Stimulated activated CD4-positive, alpha-beta T cell treated with anti-CD3 and anti-CD28 coated beads, TNF-alpha, amount 100 ng/mL, for 1 hour (primary cell): Measurements from ENCODE around the gene PIK3CD.
"Not testable (repeated sequence)": the region's sequence is repeated elsewhere in the genome, so short reads cannot be mapped to it uniquely, and the experiment has no call there.

Source experiments
- DNase-seq, 3 donors: peaks; one replicate each; pipeline ENCODE4 v3.0.0-alpha.2; 2020; ENCODE audit warnings: low read depth in 3 of 3, low spot score in 1 of 3

Gene PIK3CD

GRCh38 chr1:9731561-9731960 is 80.0 kb downstream of the PIK3CD start:
- DNase-seq: no peak

- DNase-seq: no peak
These were observed 80.8 kb downstream of the PIK3CD start for GRCh38 chr1:9732123-9732971.

GRCh38 chr1:9733160-9733789 is 81.7 kb downstream of the PIK3CD start:
- no peak for DNase-seq

GRCh38 chr1:9735800-9736199 is 84.3 kb downstream of the PIK3CD start:
- no peak for DNase-seq

- DNase-seq: no peak
These were observed 84.7 kb downstream of the PIK3CD start for GRCh38 chr1:9736241-9736640.

GRCh38 chr1:9737057-9737456 is 85.5 kb downstream of the PIK3CD start:
- DNase-seq: no peak

GRCh38 chr1:9737671-9738070 is 86.1 kb downstream of the PIK3CD start:
- no peak for DNase-seq

- DNase-seq: no peak
These were observed 92.7 kb downstream of the PIK3CD start for GRCh38 chr1:9744106-9744799.

- DNase-seq: no peak
These were observed 94.7 kb downstream of the PIK3CD start for GRCh38 chr1:9746211-9746610.

- DNase-seq: no peak
These were observed 95.1 kb downstream of the PIK3CD start for GRCh38 chr1:9746651-9747050.

GRCh38 chr1:9748391-9748790 is 96.9 kb downstream of the PIK3CD start:
- not testable (repeated sequence) for DNase-seq

GRCh38 chr1:9749361-9749760 is 97.8 kb downstream of the PIK3CD start:
- DNase-seq: no peak

GRCh38 chr1:9751971-9752370 is 100.4 kb downstream of the PIK3CD start:
- no peak for DNase-seq

- no peak for DNase-seq
These were observed 101.6 kb downstream of the PIK3CD start for GRCh38 chr1:9753121-9753531.

GRCh38 chr1:9755441-9755995 is 104.0 kb downstream of the PIK3CD start:
- no peak for DNase-seq

GRCh38 chr1:9758559-9759121 is 107.1 kb downstream of the PIK3CD start:
- DNase-seq: no peak

GRCh38 chr1:9759939-9760338 is 108.4 kb downstream of the PIK3CD start:
- no peak for DNase-seq

GRCh38 chr1:9760824-9761223 is 109.3 kb downstream of the PIK3CD start:
- DNase-seq: no peak

- DNase-seq: no peak
These were observed 110.3 kb downstream of the PIK3CD start for GRCh38 chr1:9761855-9762254.

GRCh38 chr1:9762446-9762845 is 110.9 kb downstream of the PIK3CD start:
- not testable (repeated sequence) for DNase-seq

GRCh38 chr1:9763914-9764313 is 112.4 kb downstream of the PIK3CD start:
- no peak for DNase-seq
